DOHH2 (cell line): ENCODE data around the gene STARD9.

Experiments used
- H3F3A ChIP-seq: fragments of 200-600 bp; sonication (generic), shearing (Covaris generic); 2 replicates; pipeline ENCODE4 v1.6.0; 2016; ENCODE audit warnings: antibody characterized with exemption, mild to moderate bottlenecking; ENCODE audit not compliant: control insufficient read depth, insufficient read depth
- H3K27ac ChIP-seq: fragments of 200-600 bp; sonication (generic); 2 replicates; pipeline ENCODE4 v1.5.1; 2014; ENCODE audit warnings: low read depth, mild to moderate bottlenecking, low read length, moderate library complexity
- H3K27me3 ChIP-seq: fragments of 200-600 bp; sonication (generic); 2 replicates; pipeline ENCODE4 v1.6.1; 2014; ENCODE audit warnings: mild to moderate bottlenecking, low read length, mixed read lengths; ENCODE audit not compliant: control insufficient read depth
- H3K36me3 ChIP-seq: fragments of 200-600 bp; sonication (generic); 2 replicates; pipeline ENCODE4 v1.6.1; 2014; ENCODE audit warnings: mild to moderate bottlenecking, low read length, moderate library complexity, mixed read lengths; ENCODE audit not compliant: control insufficient read depth
- H3K4me1 ChIP-seq: fragments of 200-600 bp; sonication (generic); 2 replicates; pipeline ENCODE4 v1.6.1; 2014; ENCODE audit warnings: mild to moderate bottlenecking, low read length, mixed read lengths; ENCODE audit not compliant: control insufficient read depth
- H3K4me2 ChIP-seq: fragments of 200-600 bp; sonication (generic); 2 replicates; pipeline ENCODE4 v1.6.0; 2014; ENCODE audit warnings: mild to moderate bottlenecking, low read length, moderate library complexity
- H3K4me3 ChIP-seq: fragments of 200-600 bp; sonication (generic); 2 replicates; pipeline ENCODE4 v1.5.1; 2014; ENCODE audit warnings: mild to moderate bottlenecking, low read length, mixed read lengths
- H3K79me2 ChIP-seq: fragments of 200-600 bp; sonication (generic); 2 replicates; pipeline ENCODE4 v1.6.1; 2014; ENCODE audit warnings: mild to moderate bottlenecking, low read length, mixed read lengths; ENCODE audit not compliant: control insufficient read depth
- H3K9me2 ChIP-seq: fragments of 200-600 bp; sonication (generic); replicated peaks from 2 replicates; pipeline ENCODE4 v1.6.1; 2014; ENCODE audit warnings: mild to moderate bottlenecking, low read length, mixed read lengths; ENCODE audit not compliant: control insufficient read depth
- H3K9me3 ChIP-seq: fragments of 200-600 bp; sonication (generic); 2 replicates; pipeline ENCODE4 v1.6.1; 2014; ENCODE audit warnings: antibody characterized with exemption, low read length, mixed read lengths; ENCODE audit not compliant: control insufficient read depth, insufficient read depth
- H4K20me1 ChIP-seq: fragments of 200-600 bp; sonication (generic); 2 replicates; pipeline ENCODE4 v1.6.0; 2014; ENCODE audit warnings: low read depth, mild to moderate bottlenecking, antibody characterized with exemption, low read length, moderate library complexity; ENCODE audit not compliant: control insufficient read depth, insufficient read depth
- EZH2phosphoT487 ChIP-seq: fragments of 200-600 bp; sonication (generic); IDR thresholded peaks from 2 replicates; pipeline ENCODE4 v1.6.1; 2017; ENCODE audit warnings: borderline replicate concordance, mild to moderate bottlenecking, antibody characterized with exemption, low read length, moderate library complexity, mixed read lengths
- TF ChIP-seq, protein P1 (sequence below): fragments of 200-600 bp; sonication (generic); IDR thresholded peaks from one replicate; pipeline ENCODE4 v1.5.1; 2014; ENCODE audit warnings: antibody characterized with exemption, mild to moderate bottlenecking, low read depth, low read length; ENCODE audit not compliant: poor library complexity, severe bottlenecking

The STARD9 gene

DNA sequence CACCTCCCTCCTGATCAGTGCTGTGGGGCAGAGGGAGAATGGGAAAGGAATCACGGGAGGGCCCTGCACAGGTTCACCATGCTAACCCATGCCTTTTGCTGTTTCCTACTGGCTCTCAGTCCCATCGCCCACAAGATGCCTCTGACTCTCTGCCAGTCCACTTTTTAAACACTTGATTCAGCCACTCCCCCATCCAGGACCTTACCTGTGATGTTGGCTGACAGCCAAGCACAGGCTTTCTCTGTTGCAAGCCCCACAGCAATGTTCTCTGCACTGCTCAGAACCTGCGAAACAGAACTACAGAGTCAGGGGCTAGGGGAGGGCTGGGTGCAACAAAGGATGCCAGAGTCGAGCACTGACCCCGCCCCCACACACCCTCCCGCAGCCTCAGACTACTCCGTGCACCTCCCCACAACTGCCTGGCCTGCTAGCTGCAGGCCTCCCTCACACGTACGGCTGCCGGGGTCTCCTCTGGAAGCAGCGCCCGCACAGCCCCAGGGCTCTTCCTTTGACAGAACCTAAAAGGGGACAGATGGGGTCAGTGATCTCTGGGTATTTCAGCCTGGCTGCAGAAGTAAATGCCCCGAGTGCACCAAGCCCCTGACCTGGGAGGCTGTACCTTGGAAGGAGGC, 152.5 kb downstream of the STARD9 start:
- Histone ChIP-seq H3K9me2 (no peaks in the 10 kb centered on the region), H4K20me1 (no peaks in the 10 kb centered on the region), H3K4me1 (no peaks in the 10 kb centered on the region), H3K4me3 (no peak overlapping the region), H3K9me3 (no peaks in the 10 kb centered on the region), H3K4me2 (no peak overlapping the region), H3K27ac (no peak overlapping the region), H3K36me3 (peaks cover 84% of the 10 kb centered on the region), H3K27me3 (no peaks in the 10 kb centered on the region), H3F3A (no peaks in the 10 kb centered on the region; the same call in 1 of the 2 replicates), H3K79me2 (no peaks in the 10 kb centered on the region)
- TF ChIP-seq, protein P1, sequence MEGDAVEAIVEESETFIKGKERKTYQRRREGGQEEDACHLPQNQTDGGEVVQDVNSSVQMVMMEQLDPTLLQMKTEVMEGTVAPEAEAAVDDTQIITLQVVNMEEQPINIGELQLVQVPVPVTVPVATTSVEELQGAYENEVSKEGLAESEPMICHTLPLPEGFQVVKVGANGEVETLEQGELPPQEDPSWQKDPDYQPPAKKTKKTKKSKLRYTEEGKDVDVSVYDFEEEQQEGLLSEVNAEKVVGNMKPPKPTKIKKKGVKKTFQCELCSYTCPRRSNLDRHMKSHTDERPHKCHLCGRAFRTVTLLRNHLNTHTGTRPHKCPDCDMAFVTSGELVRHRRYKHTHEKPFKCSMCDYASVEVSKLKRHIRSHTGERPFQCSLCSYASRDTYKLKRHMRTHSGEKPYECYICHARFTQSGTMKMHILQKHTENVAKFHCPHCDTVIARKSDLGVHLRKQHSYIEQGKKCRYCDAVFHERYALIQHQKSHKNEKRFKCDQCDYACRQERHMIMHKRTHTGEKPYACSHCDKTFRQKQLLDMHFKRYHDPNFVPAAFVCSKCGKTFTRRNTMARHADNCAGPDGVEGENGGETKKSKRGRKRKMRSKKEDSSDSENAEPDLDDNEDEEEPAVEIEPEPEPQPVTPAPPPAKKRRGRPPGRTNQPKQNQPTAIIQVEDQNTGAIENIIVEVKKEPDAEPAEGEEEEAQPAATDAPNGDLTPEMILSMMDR: no peak
- TF ChIP-seq EZH2phosphoT487: no peak

DNA sequence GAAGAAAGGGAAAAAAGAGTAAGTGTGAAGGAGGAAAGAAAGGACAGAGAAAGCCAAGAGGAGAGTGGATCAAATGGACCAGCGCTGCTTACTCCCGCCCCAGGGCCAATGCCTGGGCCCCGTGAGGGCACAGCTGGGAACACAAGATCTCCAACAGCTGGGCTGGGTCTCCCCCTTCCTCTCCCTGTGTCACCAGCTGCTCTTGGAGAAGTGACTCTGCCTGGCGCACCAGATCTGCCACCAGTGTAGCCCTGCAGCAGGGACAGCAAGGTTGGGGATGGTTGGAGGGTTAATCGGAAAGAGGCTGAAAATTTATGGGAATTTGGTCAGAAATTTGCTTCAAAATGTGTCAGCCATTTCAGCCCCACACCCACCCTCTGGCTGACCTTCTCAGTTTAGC, 153.2 kb downstream of the STARD9 start:
- no peaks in the 10 kb centered on the region; the same call in 1 of the 2 replicates for H3F3A ChIP-seq
- no peaks in the 10 kb centered on the region for H4K20me1 ChIP-seq
- TF ChIP-seq, protein P1: no peak
- TF ChIP-seq EZH2phosphoT487: no peak
- peaks cover 82% of the 10 kb centered on the region for H3K36me3 ChIP-seq
- no peaks in the 10 kb centered on the region for H3K9me2 ChIP-seq
- H3K27me3 ChIP-seq: no peaks in the 10 kb centered on the region
- H3K79me2 ChIP-seq: no peaks in the 10 kb centered on the region
- no peak overlapping the region for H3K4me2 ChIP-seq
- no peak overlapping the region for H3K27ac ChIP-seq
- no peaks in the 10 kb centered on the region for H3K4me1 ChIP-seq
- H3K9me3 ChIP-seq: no peaks in the 10 kb centered on the region
- no peak overlapping the region for H3K4me3 ChIP-seq

DNA sequence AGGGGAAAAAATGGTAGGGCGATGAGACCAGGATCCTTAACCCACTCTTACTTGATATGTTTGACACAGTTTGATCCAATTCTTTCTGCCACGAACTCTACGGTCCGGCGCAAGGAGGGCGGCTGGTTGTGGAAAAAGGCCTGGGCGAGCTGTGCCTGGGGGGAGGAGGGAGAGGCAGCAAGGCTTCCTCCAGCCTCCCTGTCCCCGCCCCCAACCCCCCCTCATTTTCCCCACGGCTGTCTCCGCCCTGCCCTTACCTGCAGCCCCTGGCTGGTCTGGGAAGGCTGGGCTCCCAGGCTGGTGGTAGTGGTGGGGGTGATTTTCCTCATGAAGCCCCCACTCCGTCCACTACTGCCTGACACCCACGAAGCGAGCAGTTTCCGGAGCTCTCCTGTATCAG, 153.6 kb downstream of the STARD9 start:
- Histone ChIP-seq H3K9me3 (no peaks in the 10 kb centered on the region), H3K79me2 (no peaks in the 10 kb centered on the region), H4K20me1 (no peaks in the 10 kb centered on the region), H3K27ac (no peak overlapping the region), H3K4me2 (no peak overlapping the region), H3K27me3 (no peaks in the 10 kb centered on the region), H3K4me1 (no peaks in the 10 kb centered on the region), H3K4me3 (no peak overlapping the region), H3F3A (no peaks in the 10 kb centered on the region; the same call in 1 of the 2 replicates), H3K36me3 (peaks cover 84% of the 10 kb centered on the region), H3K9me2 (no peaks in the 10 kb centered on the region)
- no peak for TF ChIP-seq EZH2phosphoT487
- TF ChIP-seq, protein P1: no peak
